ENCODE results near the gene SEMA3D. TPM values are rescaled to one million over a fixed set of nuclear protein-coding genes. Genes with fewer than 3 reads are reported as not detected.
"Not testable (repeated sequence)": the region's sequence is repeated elsewhere in the genome, so short reads cannot be mapped to it uniquely, and the experiment has no call there.

The SEMA3D gene
- total RNA-seq, 1 experiment from 2014 or later = 2.0 TPM

- H3K9me3 Mint-ChIP-seq (ENCODE audit: low read depth, unreplicated experiment) = no peaks in the 10 kb centered on the region
- CTCF ChIA-PET = no interaction called here
- H3K27ac Mint-ChIP-seq (ENCODE audit: unreplicated experiment) = no peak overlapping the region
- H3K4me1 Mint-ChIP-seq (ENCODE audit: low read depth, unreplicated experiment) = no peaks in the 10 kb centered on the region
- no peak overlapping the region for H3K4me3 Mint-ChIP-seq (ENCODE audit: low read depth, unreplicated experiment)
- H3K27me3 Mint-ChIP-seq (ENCODE audit: unreplicated experiment) = no peaks in the 10 kb centered on the region
- TF ChIP-seq, protein P1, sequence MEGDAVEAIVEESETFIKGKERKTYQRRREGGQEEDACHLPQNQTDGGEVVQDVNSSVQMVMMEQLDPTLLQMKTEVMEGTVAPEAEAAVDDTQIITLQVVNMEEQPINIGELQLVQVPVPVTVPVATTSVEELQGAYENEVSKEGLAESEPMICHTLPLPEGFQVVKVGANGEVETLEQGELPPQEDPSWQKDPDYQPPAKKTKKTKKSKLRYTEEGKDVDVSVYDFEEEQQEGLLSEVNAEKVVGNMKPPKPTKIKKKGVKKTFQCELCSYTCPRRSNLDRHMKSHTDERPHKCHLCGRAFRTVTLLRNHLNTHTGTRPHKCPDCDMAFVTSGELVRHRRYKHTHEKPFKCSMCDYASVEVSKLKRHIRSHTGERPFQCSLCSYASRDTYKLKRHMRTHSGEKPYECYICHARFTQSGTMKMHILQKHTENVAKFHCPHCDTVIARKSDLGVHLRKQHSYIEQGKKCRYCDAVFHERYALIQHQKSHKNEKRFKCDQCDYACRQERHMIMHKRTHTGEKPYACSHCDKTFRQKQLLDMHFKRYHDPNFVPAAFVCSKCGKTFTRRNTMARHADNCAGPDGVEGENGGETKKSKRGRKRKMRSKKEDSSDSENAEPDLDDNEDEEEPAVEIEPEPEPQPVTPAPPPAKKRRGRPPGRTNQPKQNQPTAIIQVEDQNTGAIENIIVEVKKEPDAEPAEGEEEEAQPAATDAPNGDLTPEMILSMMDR (IDR thresholded peaks at IDR 0.05; ENCODE audit: unreplicated experiment) = no peak
- no peak for DNase-seq
- no peaks in the 10 kb centered on the region for H3K36me3 Mint-ChIP-seq (ENCODE audit: insufficient read depth, unreplicated experiment)
- BruUV-seq (replicated peaks) = no TSS peak
- intact Hi-C loops (cut with micrococcal nuclease; ENCODE audit: unreplicated experiment) = no loop called here
Measured at GRCh38 chr7:84997626-84998025, 189.2 kb downstream of the SEMA3D start.

DNA sequence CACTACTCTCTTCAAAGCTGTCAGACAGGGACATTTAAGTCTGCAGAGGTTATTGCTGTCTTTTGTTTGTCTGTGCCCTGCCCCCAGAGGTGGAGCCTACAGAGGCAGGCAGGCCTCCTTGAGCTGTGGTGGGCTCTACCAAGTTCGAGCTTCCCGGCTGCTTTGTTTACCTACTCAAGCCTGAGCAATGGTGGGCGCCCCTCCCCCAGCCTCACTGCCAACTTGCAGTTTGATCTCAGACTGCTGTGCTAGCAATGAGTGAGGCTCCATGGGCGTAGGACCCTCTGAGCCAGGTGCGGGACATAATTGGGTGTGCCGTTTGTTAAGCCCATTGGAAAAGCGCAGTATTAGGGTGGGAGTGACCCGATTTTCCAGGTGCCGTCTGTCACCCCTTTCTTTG, 193.9 kb downstream of the SEMA3D start:
- H3K27ac Mint-ChIP-seq (ENCODE audit: unreplicated experiment); H3K9me3 Mint-ChIP-seq (ENCODE audit: low read depth, unreplicated experiment); DNase-seq; H3K4me1 Mint-ChIP-seq (ENCODE audit: low read depth, unreplicated experiment); H3K4me3 Mint-ChIP-seq (ENCODE audit: low read depth, unreplicated experiment); H3K36me3 Mint-ChIP-seq (ENCODE audit: insufficient read depth, unreplicated experiment); CTCF ChIA-PET; intact Hi-C loops (cut with micrococcal nuclease; ENCODE audit: unreplicated experiment); BruUV-seq (replicated peaks); H3K27me3 Mint-ChIP-seq (ENCODE audit: unreplicated experiment): not testable (repeated sequence)

GRCh38 chr7:84985073-84985784, 201.6 kb downstream of the SEMA3D start:
- Mint-ChIP-seq H3K36me3 (ENCODE audit: insufficient read depth, unreplicated experiment) (no peaks in the 10 kb centered on the region), H3K27me3 (ENCODE audit: unreplicated experiment) (no peaks in the 10 kb centered on the region), H3K4me1 (ENCODE audit: low read depth, unreplicated experiment) (no peaks in the 10 kb centered on the region), H3K27ac (ENCODE audit: unreplicated experiment) (no peak overlapping the region), H3K4me3 (ENCODE audit: low read depth, unreplicated experiment) (no peak overlapping the region), H3K9me3 (ENCODE audit: low read depth, unreplicated experiment) (no peaks in the 10 kb centered on the region)
- TF ChIP-seq, protein P1 (IDR thresholded peaks at IDR 0.05; ENCODE audit: unreplicated experiment) = no peak
- no peak for DNase-seq
- CTCF ChIA-PET = no interaction called here
- no TSS peak for BruUV-seq (replicated peaks)
- intact Hi-C loops (cut with micrococcal nuclease; ENCODE audit: unreplicated experiment) = no loop called here

GRCh38 chr7:84982199-84982598, 204.7 kb downstream of the SEMA3D start:
- TF ChIP-seq, protein P1 (IDR thresholded peaks at IDR 0.05; ENCODE audit: unreplicated experiment) = no peak
- Mint-ChIP-seq H3K9me3 (ENCODE audit: low read depth, unreplicated experiment) (no peaks in the 10 kb centered on the region), H3K4me1 (ENCODE audit: low read depth, unreplicated experiment) (no peaks in the 10 kb centered on the region), H3K27me3 (ENCODE audit: unreplicated experiment) (no peaks in the 10 kb centered on the region), H3K36me3 (ENCODE audit: insufficient read depth, unreplicated experiment) (no peaks in the 10 kb centered on the region), H3K27ac (ENCODE audit: unreplicated experiment) (no peak overlapping the region), H3K4me3 (ENCODE audit: low read depth, unreplicated experiment) (no peak overlapping the region)
- no TSS peak for BruUV-seq (replicated peaks)
- CTCF ChIA-PET = no interaction called here
- DNase-seq = no peak
- intact Hi-C loops (cut with micrococcal nuclease; ENCODE audit: unreplicated experiment) = no loop called here
